Measurements from ENCODE around the gene TIAM1.

TIAM1 gene

DNA sequence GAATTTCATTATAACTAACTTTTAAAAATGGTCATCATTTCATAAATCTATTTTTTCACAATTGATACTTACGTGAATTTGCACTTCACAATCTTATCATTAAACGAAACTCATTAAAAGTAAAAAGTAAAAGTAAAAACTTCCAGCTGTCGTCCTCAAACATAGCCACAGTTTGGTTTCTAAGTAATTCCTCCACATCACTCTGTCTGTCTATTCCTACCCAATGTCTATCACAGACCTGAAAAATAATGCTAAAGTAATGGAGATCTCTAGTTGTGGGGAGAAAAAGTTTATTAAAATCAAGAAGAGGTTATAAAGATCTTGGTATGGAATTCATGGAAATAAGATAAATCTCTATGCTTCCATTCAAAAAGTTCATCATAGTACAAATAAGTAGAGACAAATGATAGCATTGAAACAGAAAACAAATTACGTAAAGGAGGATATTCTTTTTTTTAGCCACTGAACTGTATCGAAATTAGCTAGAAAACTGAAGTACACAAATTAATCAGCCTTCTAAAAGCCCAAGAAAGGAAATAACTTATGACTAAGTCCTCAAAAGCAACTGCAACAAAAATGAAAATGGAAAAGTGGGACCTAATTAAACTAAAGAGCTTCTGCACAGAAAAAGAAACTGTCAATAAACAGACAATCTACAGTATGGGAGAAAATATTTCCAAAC lies 148.6 kb downstream of the TIAM1 start:
- TF ChIP-seq CTCF (conservative IDR thresholded peaks at IDR 0.05) = no peak
- H3K27ac ChIP-seq = peak overlapping the region; percentile 43

DNA sequence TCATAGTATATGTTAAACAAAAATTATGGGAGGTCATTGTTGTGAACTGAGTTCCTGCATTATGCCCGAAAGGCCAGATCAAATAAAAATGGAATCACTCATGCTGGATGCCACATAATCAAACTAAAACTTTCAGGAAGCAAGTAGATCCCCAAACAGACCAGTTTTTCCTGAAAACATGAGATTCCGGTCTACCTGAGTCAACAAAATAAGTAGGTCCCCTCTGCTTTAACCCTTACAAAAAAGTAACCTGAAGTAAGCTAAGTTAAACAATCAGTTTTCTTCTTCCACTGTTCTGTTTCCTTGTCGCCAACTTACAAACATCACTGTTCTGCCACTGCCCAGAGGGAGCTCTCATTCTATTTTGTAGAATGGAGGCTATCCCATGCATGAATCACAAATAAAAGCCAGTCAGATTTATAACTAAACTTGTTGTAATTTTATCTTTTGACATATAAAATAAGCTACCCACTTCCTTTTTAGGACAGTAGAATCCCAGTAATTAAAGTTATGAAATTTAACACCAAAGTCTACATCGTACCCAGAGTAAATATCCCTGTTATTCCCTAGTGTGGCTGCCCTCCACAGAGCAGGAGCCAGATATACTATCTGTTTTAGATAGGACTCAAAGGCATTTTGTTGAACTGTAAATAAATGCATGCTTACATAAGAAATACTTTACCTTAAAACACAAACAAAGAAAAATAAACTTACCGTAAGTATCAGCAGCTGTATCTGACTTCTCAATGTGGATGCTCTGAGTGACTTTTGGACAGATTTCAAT lies 149.4 kb downstream of the TIAM1 start:
- peak overlapping the region; percentile 43 for H3K27ac ChIP-seq
- TF ChIP-seq CTCF (conservative IDR thresholded peaks at IDR 0.05) = 0 out of 2 replicates have a peak, but pooled peaks have one; percentile 10

- H3K27ac ChIP-seq = peak overlapping the region; percentile 43
- no peak for TF ChIP-seq CTCF (conservative IDR thresholded peaks at IDR 0.05)
These were observed 150.3 kb downstream of the TIAM1 start for GRCh38 chr21:31193761-31194160.

DNA sequence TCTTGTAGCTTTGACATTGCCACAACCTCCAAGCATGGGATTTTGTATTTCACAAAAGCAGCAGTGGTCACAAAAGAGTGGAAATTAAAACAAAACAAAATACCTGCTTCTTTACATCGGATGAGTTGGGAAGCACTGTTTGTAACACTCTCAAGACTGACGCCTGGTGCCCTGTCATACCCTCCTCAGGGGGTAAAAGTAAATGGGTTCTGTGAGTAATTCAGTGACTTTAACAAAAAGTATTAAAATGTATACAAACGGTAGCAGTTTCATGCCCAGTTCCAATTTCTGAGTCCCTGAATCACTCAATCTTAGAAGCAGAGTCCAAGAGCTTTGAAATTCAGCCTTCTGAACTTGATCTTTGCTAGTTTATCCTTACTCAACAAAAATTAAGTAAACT lies 152.5 kb downstream of the TIAM1 start:
- no peak overlapping the region for H3K27ac ChIP-seq
- no peak for TF ChIP-seq CTCF (conservative IDR thresholded peaks at IDR 0.05)

DNA sequence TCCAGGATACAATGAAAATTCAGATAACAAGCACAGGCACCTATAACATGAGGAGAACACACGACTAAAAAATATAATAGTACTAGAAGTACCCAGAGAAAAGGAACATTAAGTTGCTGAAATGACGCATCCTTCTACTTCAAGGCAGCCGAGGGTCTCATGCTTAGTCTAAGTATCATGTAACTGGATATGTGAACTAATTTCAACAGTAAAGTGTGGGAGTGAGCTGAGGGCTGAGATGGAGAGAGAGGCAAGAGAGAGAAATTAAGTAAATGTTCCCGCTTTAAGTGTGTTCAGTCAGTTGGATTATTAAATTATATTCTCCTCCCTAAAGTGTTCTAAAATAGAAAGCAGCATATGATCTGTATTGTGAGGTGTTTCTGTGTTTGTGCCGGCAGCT lies 153.5 kb downstream of the TIAM1 start:
- no peak for TF ChIP-seq CTCF (conservative IDR thresholded peaks at IDR 0.05)
- H3K27ac ChIP-seq = no peak overlapping the region

DNA sequence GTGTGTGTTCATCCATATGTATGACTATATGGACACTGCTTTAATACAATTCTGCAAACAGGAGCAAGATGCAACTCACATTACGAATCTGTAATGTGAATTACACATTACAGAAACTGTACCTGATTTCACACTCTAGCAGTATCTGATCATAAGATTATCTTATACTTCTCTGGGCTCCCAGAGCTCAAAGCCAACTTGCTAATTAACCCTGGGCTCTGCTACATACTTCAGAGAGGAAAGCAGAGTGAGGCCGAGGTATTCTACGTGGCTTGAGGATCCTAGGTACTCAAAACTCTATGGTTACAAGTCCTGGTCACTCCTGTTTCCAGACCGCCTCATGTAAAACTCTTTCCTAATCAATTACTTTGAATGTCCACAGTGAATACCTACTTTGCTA lies 156.6 kb downstream of the TIAM1 start:
- H3K27ac ChIP-seq = no peak overlapping the region
- TF ChIP-seq CTCF (conservative IDR thresholded peaks at IDR 0.05) = no peak

GRCh38 chr21:31186916-31187315 lies 157.1 kb downstream of the TIAM1 start:
- no peak for TF ChIP-seq CTCF (conservative IDR thresholded peaks at IDR 0.05)
- H3K27ac ChIP-seq = no peak overlapping the region

All from VCaP (cell line).